Heart left ventricle (tissue), 16 donors: Measurements from ENCODE around the gene FCRL2. TPM values are rescaled to one million over a fixed set of nuclear protein-coding genes. Genes with fewer than 3 reads are reported as not detected.

Experiments
- ATAC-seq, 4 donors: fragments of 200-7000 bp; cut with Tn5 transposase; one replicate each; pipeline ENCODE4 v1.9.1; 2020 to 2022; ENCODE audit warnings: moderate library complexity in 4 of 4, mild to moderate bottlenecking in 3 of 4, moderate number of reproducible peaks in 1 of 4
- DNase-seq, 5 donors: peaks; one replicate each; pipeline ENCODE4 v3.0.0-alpha.2; 2020
- H3K27ac ChIP-seq, 12 donors: fragments of 200-600 bp; sonication (generic) in 4 of 12; one replicate each; pipeline versions ENCODE4 v1.5.0 to v1.8.0; 2016 to 2022; ENCODE audit warnings: mild to moderate bottlenecking in 2 of 12
- H3K27me3 ChIP-seq, 9 donors: fragments of 200-600 bp; sonication (generic) in 2 of 9; one replicate each; pipeline versions ENCODE4 v1.5.1 to v1.8.0; 2016 to 2022; ENCODE audit warnings: mild to moderate bottlenecking in 3 of 9
- H3K36me3 ChIP-seq, 9 donors: fragments of 200-600 bp; sonication (generic) in 2 of 9; one replicate each; pipeline versions ENCODE4 v1.5.0 to v1.8.0; 2018 to 2022; ENCODE audit warnings: mild to moderate bottlenecking in 2 of 9
- H3K4me1 ChIP-seq, 12 donors: fragments of 200-600 bp; sonication (generic) in 4 of 12; one replicate each; pipeline versions ENCODE4 v1.5.0 to v1.8.0; 2016 to 2022; ENCODE audit warnings: mild to moderate bottlenecking in 3 of 12
- H3K4me3 ChIP-seq, 12 donors: fragments of 200-600 bp; sonication (generic) in 4 of 12; one replicate each; pipeline versions ENCODE4 v1.5.0 to v1.8.0; 2017 to 2022; ENCODE audit warnings: mild to moderate bottlenecking in 9 of 12, moderate library complexity in 4 of 12
- H3K9me3 ChIP-seq, 12 donors: fragments of 200-600 bp; sonication (generic) in 4 of 12; one replicate each; pipeline versions ENCODE4 v1.5.0 to v1.8.0; 2016 to 2022; ENCODE audit warnings: mild to moderate bottlenecking in 1 of 12
- POLR2A ChIP-seq, 2 donors: fragments of 450-650 bp; IDR thresholded peaks; one replicate each; pipeline ENCODE4 v1.6.1; 2017; ENCODE audit warnings: antibody characterized with exemption in 2 of 2, mild to moderate bottlenecking in 2 of 2, moderate library complexity in 2 of 2
- WGBS, 4 donors: extraction: QIAGEN DNeasy Blood & Tissue Kit in 2 of 4; methylation state at CpG; one replicate each; pipeline versions ENCODE4 v1.1.5 to v1.1.7; 2013 to 2018; 5-methylcytosine and 5-hydroxymethylcytosine counted together
- intact Hi-C, 10 donors: fragments of 100-400 bp; cut with DNase I; formaldehyde crosslinking; loops; one replicate each; pipeline versions ENCODE4 v1.11.1 to v1.14.2; 2022
- long read RNA-seq, 3 donors: library from polyadenylated mRNA; unstranded; transcript quantifications; one replicate each; pipeline ENCODE4 v2.0.0, GENCODE V29; 2020 to 2021
- polyA plus RNA-seq, 2 donors: library from polyadenylated mRNA; stranded (reverse); fragments of 200-250 nt; gene quantifications; one replicate each; pipeline ENCODE4 v1.2.3, GENCODE V29; 2013
- total RNA-seq, 9 donors: library from RNA; depleted of rRNA in 2 of 9; stranded (reverse); fragments of >200 nt in 2 of 9; fragmentation: NEBNext Ultra II Directional in 3 of 9; extraction: Animal tissue kit (Norgen Biotek cat#: 25700) in 3 of 9; gene quantifications; one replicate each; pipeline versions ENCODE4 v1.1.0 to v1.2.4, GENCODE V29; 2016 to 2023
- TF ChIP-seq, protein P1 (sequence below), 12 donors: fragments of 200-600 bp; sonication (generic) in 4 of 12; IDR thresholded peaks; one replicate each; pipeline versions ENCODE4 v1.5.0 to v1.8.0; 2018 to 2022; ENCODE audit warnings: antibody characterized with exemption in 12 of 12, mild to moderate bottlenecking in 5 of 12
- donor health status: ischemic (EF 13 %, LVEDD 7.1; RV severe dilation, severe dysfunction).
- donor health status: healthy with polysubstance abuse.
- donor health status: DM: no; HTN: yes; CAD: no.
- donor health status: DM: no; HTN: no; CAD: no.
- donor health status: ischemic (EF 25% LVEDD 6.9; RV normal size, moderate dysfunction).
- donor health status: ischemic (EF 25% LVEDD 5.7; RV mildly dilated, moderate dysfunction).
- donor health status: healthy.
- donor health status: DM: yes; HTN: yes; CAD: no.
- donor health status: ischemic (EF 35%, LVEDD 5.7; RV mildly dilated, moderate dysfunction).
- donor health status: nonischemic (EF 11% LVEDD 7.7; RV severe dilation, severe dysfunction).
- donor health status: DM: yes; HTN: yes; CAD: no.
- donor health status: PGD.
- donor health status: ischemic (EF 29% LVEDD 5.4; RV normal size, mild dysfunction).
- donor health status: nonischemic (EF 23%, LVEDD 6.1; RV moderate dilation, normal function).

Gene FCRL2, protein sequence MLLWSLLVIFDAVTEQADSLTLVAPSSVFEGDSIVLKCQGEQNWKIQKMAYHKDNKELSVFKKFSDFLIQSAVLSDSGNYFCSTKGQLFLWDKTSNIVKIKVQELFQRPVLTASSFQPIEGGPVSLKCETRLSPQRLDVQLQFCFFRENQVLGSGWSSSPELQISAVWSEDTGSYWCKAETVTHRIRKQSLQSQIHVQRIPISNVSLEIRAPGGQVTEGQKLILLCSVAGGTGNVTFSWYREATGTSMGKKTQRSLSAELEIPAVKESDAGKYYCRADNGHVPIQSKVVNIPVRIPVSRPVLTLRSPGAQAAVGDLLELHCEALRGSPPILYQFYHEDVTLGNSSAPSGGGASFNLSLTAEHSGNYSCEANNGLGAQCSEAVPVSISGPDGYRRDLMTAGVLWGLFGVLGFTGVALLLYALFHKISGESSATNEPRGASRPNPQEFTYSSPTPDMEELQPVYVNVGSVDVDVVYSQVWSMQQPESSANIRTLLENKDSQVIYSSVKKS
- not detected for total RNA-seq
- under 1 TPM in 1 of 2 donors, not detected in 1; 0.07 TPM for polyA plus RNA-seq
- long read RNA-seq, donor 1 = 0 reads
- long read RNA-seq, donor 2 = 0 reads
- long read RNA-seq, donor 3 = 0 reads

DNA sequence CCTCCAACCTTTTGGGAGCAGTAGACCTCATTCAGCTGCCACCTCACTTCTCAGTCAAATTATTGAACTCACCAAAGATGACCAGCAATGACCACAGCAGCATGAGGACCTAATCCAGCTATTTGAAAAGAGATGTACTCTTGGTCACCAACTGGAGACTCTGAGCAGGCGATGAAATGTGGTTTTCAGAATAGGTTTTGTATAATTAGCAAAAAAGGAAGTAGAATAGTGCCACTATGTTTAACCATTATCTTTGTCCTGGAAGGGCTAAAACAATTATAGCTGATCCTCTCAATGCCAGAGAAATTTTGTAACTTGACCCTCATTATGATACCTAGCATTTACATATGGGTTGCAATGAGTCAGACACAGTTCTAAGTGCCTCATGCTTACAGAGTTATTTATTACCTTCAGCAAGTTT is at the start of gene FCRL2:
FCRL2 (minus strand) TSS at position 162 of the 421 bp plus-strand sequence; CDS start at position 103, 59 bp downstream.
- no peak for DNase-seq
- intact Hi-C loops = no loop called here
- H3K27me3 ChIP-seq = peaks cover 0 to 4% (median 0%) of the 10 kb centered on the region in 9 donors
- ATAC-seq = no peak
- H3K4me1 ChIP-seq = peaks cover 0 to 5% (median 0%) of the 10 kb centered on the region in 12 donors
- H3K36me3 ChIP-seq = no peaks in the 10 kb centered on the region
- TF ChIP-seq POLR2A (IDR thresholded peaks at IDR 0.05) = no peak
- TF ChIP-seq, protein P1, sequence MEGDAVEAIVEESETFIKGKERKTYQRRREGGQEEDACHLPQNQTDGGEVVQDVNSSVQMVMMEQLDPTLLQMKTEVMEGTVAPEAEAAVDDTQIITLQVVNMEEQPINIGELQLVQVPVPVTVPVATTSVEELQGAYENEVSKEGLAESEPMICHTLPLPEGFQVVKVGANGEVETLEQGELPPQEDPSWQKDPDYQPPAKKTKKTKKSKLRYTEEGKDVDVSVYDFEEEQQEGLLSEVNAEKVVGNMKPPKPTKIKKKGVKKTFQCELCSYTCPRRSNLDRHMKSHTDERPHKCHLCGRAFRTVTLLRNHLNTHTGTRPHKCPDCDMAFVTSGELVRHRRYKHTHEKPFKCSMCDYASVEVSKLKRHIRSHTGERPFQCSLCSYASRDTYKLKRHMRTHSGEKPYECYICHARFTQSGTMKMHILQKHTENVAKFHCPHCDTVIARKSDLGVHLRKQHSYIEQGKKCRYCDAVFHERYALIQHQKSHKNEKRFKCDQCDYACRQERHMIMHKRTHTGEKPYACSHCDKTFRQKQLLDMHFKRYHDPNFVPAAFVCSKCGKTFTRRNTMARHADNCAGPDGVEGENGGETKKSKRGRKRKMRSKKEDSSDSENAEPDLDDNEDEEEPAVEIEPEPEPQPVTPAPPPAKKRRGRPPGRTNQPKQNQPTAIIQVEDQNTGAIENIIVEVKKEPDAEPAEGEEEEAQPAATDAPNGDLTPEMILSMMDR (IDR thresholded peaks at IDR 0.05) = no peak
- 68 to 93% (median 77%) methylated on average over 1 of the region's 1 CpG for WGBS, 4 donors
- H3K4me3 ChIP-seq = no peak within 1 kb of the TSS
- H3K9me3 ChIP-seq = no peaks in the 10 kb centered on the region
- no peak within 1 kb of the TSS for H3K27ac ChIP-seq

DNA sequence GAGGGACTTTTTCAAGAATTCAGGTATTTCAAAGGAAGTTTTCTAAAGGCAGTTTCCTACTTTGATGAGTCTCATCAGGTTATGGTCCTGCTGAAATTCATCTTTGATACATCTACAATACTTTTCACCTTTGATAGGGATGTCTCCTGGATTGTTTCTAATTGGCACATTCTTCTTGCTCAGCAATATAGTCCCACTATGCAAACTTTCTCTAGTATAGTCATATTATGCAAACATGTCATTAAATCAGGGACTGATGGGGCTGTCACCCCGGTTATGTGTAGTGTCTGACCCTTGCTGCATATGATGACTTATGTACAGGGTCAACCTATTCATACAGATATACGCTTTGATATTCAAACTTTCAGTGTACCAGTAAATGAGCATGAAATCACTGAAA is 43.4 kb upstream of the FCRL2 start:
- no peak for DNase-seq
- no peak overlapping the region for H3K4me3 ChIP-seq
- 68 to 85% (median 81%) methylated on average over 2 of the region's 2 CpGs for WGBS, 4 donors
- no peaks in the 10 kb centered on the region for H3K9me3 ChIP-seq
- H3K4me1 ChIP-seq = no peaks in the 10 kb centered on the region
- peaks cover 0 to 3% (median 0%) of the 10 kb centered on the region in 9 donors for H3K27me3 ChIP-seq
- no peak overlapping the region for H3K27ac ChIP-seq
- H3K36me3 ChIP-seq = no peaks in the 10 kb centered on the region
- intact Hi-C loops = no loop called here
- no peak for ATAC-seq
- TF ChIP-seq, protein P1 (IDR thresholded peaks at IDR 0.05) = no peak
- no peak for TF ChIP-seq POLR2A (IDR thresholded peaks at IDR 0.05)

DNA sequence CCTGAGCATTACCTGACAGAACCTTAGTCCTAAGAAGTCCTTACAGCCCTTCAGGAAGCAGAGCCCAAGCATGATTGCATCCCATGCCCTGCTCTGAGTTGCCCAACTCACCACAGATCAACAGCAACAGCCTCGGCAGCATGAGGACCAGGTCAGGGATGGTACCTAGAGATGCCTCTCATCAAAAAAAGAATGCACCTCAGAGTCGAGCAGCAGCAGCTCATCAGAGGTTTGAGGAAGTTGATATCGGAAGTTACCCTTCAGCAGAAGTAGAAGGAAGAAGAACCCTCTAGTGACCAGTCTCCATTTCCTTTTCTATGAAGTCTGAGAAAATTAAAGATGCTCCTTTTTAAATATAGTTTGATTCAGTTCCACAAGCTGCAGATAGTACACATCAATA is 43.0 kb upstream of the FCRL2 start, which contains the start of gene FCRL1:
FCRL1 (minus strand) TSS at position 225 of the 400 bp plus-strand sequence; CDS start at position 142, 83 bp downstream.
- ATAC-seq (no peak), DNase-seq (no peak)
- Histone ChIP-seq H3K36me3 (no peaks in the 10 kb centered on the region), H3K27ac (no peak within 1 kb of the TSS), H3K4me3 (no peak within 1 kb of the TSS), H3K27me3 (peaks cover 0 to 3% (median 0%) of the 10 kb centered on the region in 9 donors), H3K4me1 (no peaks in the 10 kb centered on the region), H3K9me3 (peaks cover 0 to 1% (median 0%) of the 10 kb centered on the region in 12 donors)
- no peak for TF ChIP-seq POLR2A (IDR thresholded peaks at IDR 0.05)
- TF ChIP-seq, protein P1 (IDR thresholded peaks at IDR 0.05) = no peak
- intact Hi-C loops = no loop called here
- 46 to 68% (median 57%) methylated on average over 3 of the region's 3 CpGs for WGBS, 4 donors

DNA sequence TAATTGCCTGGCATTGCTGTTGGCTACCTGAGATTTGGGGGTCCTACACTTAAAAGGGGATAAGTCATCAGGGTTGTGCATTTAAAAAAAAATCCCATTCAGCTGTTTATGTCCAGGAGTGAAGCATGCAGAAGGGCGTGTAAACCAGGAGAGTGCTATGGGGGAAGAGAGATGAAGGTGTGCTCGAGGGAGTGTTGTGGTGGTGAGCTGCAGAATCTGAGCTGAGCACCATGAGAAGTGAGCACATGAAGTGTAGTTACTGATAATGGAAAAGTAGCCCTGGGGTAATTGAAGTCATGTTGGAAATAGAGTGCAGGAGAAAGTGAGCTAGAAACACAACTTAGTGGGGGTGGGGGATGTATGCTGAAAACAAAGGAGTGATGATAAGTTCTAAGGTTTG is 42.3 kb upstream of the FCRL2 start:
- no peak for ATAC-seq
- 62 to 69% (median 65%) methylated on average over 2 of the region's 2 CpGs for WGBS, 4 donors

More for the DNA sequence above, 42.3 kb upstream of the FCRL2 start:
- Histone ChIP-seq H3K27ac (no peak overlapping the region), H3K4me1 (no peaks in the 10 kb centered on the region), H3K27me3 (peaks cover 0 to 3% (median 0%) of the 10 kb centered on the region in 9 donors), H3K9me3 (peaks cover 0 to 8% (median under 1%) of the 10 kb centered on the region in 12 donors), H3K4me3 (no peak overlapping the region), H3K36me3 (no peaks in the 10 kb centered on the region)
- intact Hi-C loops = no loop called here
- DNase-seq = no peak
- TF ChIP-seq, protein P1 (IDR thresholded peaks at IDR 0.05) = no peak
- no peak for TF ChIP-seq POLR2A (IDR thresholded peaks at IDR 0.05)
